H1 (cell line): Measurements from ENCODE around the gene ZNF597. TPM values are rescaled to one million over a fixed set of nuclear protein-coding genes. Genes with fewer than 3 reads are reported as not detected.

Source experiments
- CREB1 ChIP-seq: IDR thresholded peaks from 2 replicates; pipeline ENCODE4 v1.6.1; 2012; ENCODE audit warnings: inconsistent platforms
- SP4 ChIP-seq: IDR thresholded peaks from 2 replicates; pipeline ENCODE4 v1.6.1; 2012; ENCODE audit warnings: low read length, inconsistent platforms
- polyA plus RNA-seq, 7 experiments: library from polyadenylated mRNA; depleted of rRNA in 3 of 7; stranded (reverse) in 5 of 7; unstranded in 2 of 7; fragments of >200 nt in 5 of 7; fragments of 200-250 nt in 2 of 7; gene quantifications; 1 replicate in 5 of 7; 2 replicates in 1 of 7; 4 replicates in 1 of 7; pipeline versions ENCODE4 v1.2.1 to v1.2.3, GENCODE V29; 2011 to 2013; ENCODE audit warnings: missing spikeins in 2 of 7, mixed read lengths in 2 of 7
- total RNA-seq: library from RNA; stranded (reverse); fragmentation: NEBNext Ultra II Directional; extraction: Animal tissue kit (Norgen Biotek cat#: 25700); gene quantifications from 2 replicates; pipeline ENCODE4 v1.2.1, GENCODE V29; 2021
- TF ChIP-seq, protein P1 (sequence below): fragments of 300-600 bp; sonication (generic); IDR thresholded peaks from 2 replicates; pipeline ENCODE4 v1.7.1; 2012; ENCODE audit warnings: low read length, moderate library complexity, mild to moderate bottlenecking, inconsistent platforms; ENCODE audit not compliant: insufficient replicate concordance

The ZNF597 gene
- total and polyA plus RNA-seq, 2 of the 8 experiments (the other 6 are each of a cell fraction or from before 2014, with no cell fraction given), result 0.68 to 2.6 TPM

DNA sequence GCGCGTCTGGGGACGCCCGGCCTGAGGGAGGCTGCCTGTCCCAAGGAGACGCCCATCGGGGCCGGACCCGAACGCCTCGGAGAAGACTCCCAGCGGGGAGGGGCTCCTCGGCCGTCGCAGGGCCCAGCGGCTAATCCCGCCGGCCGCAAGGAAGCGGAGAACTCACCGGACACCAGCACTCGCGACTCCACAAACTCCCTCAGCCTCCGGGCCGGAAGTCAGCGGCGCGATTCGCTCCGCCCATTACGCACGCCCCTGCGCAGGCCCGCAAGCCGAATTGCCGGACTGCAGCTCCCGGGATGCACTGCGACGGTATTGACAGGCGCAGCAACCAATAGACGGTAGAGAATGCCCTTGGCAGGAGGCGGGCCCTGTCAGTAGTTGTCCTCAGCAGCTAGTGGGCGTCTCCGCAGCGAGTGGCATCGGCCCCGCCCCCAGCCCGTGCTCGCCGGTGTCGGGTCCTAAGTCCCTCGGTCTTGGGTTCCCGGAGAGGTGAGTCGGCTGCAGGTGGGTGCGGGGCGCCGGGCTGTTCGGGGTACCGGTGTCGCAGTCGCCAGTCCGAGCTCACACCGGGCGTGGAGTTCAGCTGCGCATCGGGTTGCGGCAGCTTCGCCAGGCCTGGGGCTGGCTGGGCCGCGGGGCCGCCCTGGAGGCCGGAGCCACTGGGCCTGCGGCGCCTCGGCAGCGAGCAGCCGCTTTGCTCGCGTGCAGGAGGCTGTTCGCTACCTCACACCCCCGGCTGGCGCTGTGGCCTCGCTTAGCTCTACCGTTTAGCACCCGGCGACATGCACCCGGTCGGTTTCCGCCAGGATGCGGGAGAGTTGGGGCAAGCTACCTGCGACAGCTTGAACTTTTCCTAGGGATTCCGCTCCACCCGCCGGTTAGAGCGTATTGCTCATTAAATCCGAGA is 42.3 kb downstream of the ZNF597 start, which contains the start of the genes ZNF174 and ZSCAN32 (continued):
- TF ChIP-seq SP4 (0 out of 2 replicates have a peak, but pooled peaks have one; percentile 56), CREB1 (peak; percentile 72)
- TF ChIP-seq, protein P1, sequence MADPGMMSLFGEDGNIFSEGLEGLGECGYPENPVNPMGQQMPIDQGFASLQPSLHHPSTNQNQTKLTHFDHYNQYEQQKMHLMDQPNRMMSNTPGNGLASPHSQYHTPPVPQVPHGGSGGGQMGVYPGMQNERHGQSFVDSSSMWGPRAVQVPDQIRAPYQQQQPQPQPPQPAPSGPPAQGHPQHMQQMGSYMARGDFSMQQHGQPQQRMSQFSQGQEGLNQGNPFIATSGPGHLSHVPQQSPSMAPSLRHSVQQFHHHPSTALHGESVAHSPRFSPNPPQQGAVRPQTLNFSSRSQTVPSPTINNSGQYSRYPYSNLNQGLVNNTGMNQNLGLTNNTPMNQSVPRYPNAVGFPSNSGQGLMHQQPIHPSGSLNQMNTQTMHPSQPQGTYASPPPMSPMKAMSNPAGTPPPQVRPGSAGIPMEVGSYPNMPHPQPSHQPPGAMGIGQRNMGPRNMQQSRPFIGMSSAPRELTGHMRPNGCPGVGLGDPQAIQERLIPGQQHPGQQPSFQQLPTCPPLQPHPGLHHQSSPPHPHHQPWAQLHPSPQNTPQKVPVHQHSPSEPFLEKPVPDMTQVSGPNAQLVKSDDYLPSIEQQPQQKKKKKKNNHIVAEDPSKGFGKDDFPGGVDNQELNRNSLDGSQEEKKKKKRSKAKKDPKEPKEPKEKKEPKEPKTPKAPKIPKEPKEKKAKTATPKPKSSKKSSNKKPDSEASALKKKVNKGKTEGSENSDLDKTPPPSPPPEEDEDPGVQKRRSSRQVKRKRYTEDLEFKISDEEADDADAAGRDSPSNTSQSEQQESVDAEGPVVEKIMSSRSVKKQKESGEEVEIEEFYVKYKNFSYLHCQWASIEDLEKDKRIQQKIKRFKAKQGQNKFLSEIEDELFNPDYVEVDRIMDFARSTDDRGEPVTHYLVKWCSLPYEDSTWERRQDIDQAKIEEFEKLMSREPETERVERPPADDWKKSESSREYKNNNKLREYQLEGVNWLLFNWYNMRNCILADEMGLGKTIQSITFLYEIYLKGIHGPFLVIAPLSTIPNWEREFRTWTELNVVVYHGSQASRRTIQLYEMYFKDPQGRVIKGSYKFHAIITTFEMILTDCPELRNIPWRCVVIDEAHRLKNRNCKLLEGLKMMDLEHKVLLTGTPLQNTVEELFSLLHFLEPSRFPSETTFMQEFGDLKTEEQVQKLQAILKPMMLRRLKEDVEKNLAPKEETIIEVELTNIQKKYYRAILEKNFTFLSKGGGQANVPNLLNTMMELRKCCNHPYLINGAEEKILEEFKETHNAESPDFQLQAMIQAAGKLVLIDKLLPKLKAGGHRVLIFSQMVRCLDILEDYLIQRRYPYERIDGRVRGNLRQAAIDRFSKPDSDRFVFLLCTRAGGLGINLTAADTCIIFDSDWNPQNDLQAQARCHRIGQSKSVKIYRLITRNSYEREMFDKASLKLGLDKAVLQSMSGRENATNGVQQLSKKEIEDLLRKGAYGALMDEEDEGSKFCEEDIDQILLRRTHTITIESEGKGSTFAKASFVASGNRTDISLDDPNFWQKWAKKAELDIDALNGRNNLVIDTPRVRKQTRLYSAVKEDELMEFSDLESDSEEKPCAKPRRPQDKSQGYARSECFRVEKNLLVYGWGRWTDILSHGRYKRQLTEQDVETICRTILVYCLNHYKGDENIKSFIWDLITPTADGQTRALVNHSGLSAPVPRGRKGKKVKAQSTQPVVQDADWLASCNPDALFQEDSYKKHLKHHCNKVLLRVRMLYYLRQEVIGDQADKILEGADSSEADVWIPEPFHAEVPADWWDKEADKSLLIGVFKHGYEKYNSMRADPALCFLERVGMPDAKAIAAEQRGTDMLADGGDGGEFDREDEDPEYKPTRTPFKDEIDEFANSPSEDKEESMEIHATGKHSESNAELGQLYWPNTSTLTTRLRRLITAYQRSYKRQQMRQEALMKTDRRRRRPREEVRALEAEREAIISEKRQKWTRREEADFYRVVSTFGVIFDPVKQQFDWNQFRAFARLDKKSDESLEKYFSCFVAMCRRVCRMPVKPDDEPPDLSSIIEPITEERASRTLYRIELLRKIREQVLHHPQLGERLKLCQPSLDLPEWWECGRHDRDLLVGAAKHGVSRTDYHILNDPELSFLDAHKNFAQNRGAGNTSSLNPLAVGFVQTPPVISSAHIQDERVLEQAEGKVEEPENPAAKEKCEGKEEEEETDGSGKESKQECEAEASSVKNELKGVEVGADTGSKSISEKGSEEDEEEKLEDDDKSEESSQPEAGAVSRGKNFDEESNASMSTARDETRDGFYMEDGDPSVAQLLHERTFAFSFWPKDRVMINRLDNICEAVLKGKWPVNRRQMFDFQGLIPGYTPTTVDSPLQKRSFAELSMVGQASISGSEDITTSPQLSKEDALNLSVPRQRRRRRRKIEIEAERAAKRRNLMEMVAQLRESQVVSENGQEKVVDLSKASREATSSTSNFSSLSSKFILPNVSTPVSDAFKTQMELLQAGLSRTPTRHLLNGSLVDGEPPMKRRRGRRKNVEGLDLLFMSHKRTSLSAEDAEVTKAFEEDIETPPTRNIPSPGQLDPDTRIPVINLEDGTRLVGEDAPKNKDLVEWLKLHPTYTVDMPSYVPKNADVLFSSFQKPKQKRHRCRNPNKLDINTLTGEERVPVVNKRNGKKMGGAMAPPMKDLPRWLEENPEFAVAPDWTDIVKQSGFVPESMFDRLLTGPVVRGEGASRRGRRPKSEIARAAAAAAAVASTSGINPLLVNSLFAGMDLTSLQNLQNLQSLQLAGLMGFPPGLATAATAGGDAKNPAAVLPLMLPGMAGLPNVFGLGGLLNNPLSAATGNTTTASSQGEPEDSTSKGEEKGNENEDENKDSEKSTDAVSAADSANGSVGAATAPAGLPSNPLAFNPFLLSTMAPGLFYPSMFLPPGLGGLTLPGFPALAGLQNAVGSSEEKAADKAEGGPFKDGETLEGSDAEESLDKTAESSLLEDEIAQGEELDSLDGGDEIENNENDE, result no peak
